Measurements from ENCODE around the gene NPNT.

NPNT gene

GRCh38 chr4:105943234-105943633 is 48.0 kb downstream of the NPNT start:
- TF ChIP-seq CTCF (IDR thresholded peaks at IDR 0.05; ENCODE audit: extremely low read depth, missing control alignments) = no peak
- no peak for DNase-seq (ENCODE audit: low spot score)

- DNase-seq (ENCODE audit: low spot score) = no peak
- TF ChIP-seq CTCF (IDR thresholded peaks at IDR 0.05; ENCODE audit: extremely low read depth, missing control alignments) = no peak
Measured at GRCh38 chr4:105944540-105944939, 49.3 kb downstream of the NPNT start.

- no peak for TF ChIP-seq CTCF (IDR thresholded peaks at IDR 0.05; ENCODE audit: extremely low read depth, missing control alignments)
- no peak for DNase-seq (ENCODE audit: low spot score)
Measured at GRCh38 chr4:105946771-105947170, 51.5 kb downstream of the NPNT start.

GRCh38 chr4:105950701-105951100 is 55.4 kb downstream of the NPNT start:
- DNase-seq (ENCODE audit: low spot score) = no peak
- TF ChIP-seq CTCF (IDR thresholded peaks at IDR 0.05; ENCODE audit: extremely low read depth, missing control alignments) = no peak

GRCh38 chr4:105951198-105951597 is 55.9 kb downstream of the NPNT start:
- TF ChIP-seq CTCF (IDR thresholded peaks at IDR 0.05; ENCODE audit: extremely low read depth, missing control alignments) = no peak
- no peak for DNase-seq (ENCODE audit: low spot score)

GRCh38 chr4:105952591-105952990 is 57.3 kb downstream of the NPNT start:
- TF ChIP-seq CTCF (IDR thresholded peaks at IDR 0.05; ENCODE audit: extremely low read depth, missing control alignments) = no peak
- DNase-seq (ENCODE audit: low spot score) = no peak

- TF ChIP-seq CTCF (IDR thresholded peaks at IDR 0.05; ENCODE audit: extremely low read depth, missing control alignments) = no peak
- no peak for DNase-seq (ENCODE audit: low spot score)
Measured at GRCh38 chr4:105956569-105956968, 61.3 kb downstream of the NPNT start.
